ENCODE data around the gene POLR2L.

DNA sequence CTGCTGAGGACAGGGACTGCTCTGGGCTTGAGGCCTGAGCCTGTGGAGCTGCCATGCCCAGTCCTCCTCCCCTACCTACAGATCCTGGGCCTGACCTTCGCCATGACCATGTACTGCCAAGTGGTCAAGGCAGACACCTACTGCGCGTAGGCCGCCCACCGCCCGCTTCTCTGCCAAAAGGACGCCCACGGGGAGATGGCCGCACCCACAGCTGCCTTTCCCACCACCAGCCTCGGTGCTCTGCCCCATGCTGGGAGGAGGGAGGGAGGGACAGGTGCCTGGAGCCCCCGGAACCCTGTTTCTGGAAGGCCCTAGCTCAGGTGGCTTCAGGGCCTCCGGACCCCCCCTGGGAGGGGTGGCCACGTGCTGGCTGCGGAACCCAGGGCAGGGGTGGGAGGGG is 24.2 kb upstream of the POLR2L start:
- TF ChIP-seq EZH2phosphoT487 (IDR thresholded peaks at IDR 0.05; ENCODE audit: insufficient read depth, low read depth) (no peak), EZH2 (IDR thresholded peaks at IDR 0.05; ENCODE audit: insufficient read depth, poor library complexity, severe bottlenecking) (no peak)

All from GM23248 (cell line).